Activated CD4-positive, CD25-positive, alpha-beta regulatory T cell treated with anti-CD3 and anti-CD28 coated beads, Interleukin-2, amount 50 U/mL, for 72 hours (primary cell): ENCODE measurements around the gene ABCA8.

ENCODE experiments used
- DNase-seq: peaks from one replicate; pipeline ENCODE4 v3.0.0; 2021

Gene ABCA8

DNA sequence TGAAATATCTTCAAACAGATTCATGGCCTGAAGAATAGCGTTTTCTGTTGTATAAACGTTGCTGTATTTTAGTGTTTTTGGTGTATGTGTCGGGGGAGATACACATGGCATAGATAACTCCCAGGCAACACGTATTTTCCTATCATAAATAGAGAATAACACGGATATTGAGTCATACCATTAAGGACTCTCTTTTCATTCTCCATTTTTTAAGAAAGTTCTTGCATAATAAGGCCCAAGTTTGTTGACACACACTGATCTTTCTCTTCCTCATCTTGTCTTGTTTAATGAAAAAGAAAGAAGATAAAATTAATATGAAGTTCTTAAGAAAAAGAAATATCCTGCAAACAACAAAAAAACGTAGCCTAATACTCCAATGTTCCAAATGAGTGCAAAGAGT lies 13.4 kb downstream of the ABCA8 start:
- DNase-seq: no peak

DNA sequence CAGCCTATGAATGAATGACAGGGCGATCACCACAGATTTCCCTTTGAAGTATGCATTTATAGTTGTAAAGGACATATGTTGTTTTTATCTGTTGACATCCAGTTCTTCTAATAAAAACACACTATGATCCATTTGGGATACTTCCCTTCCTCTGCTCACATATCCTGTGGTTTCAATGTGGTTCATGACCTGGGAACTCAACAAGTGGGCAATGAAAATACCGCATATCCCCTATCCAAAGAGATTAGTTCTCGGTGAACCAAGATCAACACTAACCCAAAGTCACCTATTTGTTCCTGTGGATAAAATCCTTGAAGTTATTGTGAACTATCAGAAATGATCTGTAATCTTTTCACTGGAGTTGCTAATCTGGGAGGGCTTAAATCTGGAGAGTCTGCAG lies 16.0 kb downstream of the ABCA8 start:
- no peak for DNase-seq

DNA sequence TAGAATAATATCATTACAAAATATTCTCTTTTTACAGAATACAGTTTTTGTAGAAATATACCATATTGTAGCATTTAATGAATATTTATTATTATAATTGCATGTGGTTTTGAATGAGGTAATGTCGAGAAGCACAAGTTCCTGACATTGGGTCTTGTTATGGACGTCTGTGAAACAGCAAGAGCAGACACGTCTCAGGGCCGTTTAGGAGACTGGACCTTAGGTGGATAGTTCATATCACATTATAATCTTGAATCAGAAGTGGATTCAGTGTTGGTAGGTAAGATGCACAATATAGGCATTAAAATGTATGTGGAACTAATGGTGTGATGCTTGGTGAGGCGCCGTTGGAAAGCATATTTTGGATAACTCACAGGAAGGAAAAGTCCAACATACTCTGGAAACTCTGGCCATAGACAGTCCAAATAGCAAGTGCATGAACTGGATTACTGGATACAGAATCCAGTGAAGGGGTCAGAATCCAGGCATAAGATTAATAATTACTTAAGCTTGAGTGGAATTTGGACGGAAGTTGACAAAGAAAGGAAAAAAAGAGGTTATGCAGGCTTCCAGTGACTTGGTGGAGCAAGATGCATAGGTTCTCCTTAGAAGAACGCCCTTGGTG lies 17.2 kb downstream of the ABCA8 start:
- DNase-seq: no peak

DNA sequence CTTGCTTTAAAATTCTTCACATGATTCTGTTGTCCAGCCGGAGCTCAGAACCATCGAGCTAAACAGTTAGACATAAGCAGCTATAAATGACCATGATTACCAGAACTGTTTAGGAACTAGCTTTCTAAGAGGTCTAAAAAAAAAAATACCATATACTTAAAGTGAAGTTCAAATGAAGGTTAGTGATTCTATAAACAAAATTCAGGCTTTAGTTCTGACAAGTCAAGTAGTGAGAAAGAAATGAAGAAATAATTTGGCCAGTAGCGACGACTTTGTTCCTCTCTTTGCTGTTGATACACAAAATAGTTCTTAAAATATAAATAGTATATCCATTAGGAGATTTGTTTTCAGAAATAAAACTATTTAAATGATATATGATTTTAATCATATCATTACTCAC lies 27.7 kb downstream of the ABCA8 start:
- no peak for DNase-seq

DNA sequence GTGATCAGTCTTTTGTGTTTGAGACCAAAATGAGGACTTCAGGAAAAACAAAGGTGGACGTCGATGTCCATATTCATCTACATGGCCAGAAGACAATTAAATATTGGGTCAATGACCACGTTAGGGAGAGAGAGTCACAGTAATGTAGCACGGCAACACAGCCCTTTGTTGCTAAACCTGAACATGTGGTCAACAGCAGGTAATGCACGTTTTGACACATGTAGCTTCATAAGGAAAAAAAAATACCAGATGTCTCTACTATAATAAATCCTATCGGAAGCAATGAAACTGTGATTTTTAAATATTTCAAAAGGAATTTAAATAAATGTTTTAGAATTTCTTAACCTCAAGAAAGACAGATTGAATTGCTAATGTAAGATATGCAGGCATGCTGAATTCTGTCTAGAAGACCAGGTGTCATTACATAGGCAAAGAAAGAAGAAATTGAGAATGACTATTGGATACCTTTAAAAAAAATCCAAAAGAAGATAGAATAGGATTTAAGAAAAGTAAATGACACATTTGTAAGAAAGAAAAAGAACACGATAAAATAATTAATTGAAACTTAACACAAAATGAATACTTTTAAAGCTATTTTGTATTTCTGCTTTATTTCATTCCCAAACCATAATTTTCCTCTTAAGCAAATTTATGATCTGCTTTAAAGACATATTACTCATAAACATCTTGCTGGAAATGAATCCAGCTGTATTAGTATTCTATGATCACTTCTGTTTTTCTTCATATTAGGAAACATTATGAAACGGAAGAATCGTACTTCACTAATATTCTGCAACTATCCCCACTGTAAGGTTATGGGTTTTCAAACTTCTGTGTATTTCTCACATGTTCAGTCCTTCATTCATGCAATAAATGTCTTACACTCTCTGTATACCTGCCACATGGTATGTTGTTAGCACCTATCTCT lies 30.1 kb downstream of the ABCA8 start:
- DNase-seq: no peak

DNA sequence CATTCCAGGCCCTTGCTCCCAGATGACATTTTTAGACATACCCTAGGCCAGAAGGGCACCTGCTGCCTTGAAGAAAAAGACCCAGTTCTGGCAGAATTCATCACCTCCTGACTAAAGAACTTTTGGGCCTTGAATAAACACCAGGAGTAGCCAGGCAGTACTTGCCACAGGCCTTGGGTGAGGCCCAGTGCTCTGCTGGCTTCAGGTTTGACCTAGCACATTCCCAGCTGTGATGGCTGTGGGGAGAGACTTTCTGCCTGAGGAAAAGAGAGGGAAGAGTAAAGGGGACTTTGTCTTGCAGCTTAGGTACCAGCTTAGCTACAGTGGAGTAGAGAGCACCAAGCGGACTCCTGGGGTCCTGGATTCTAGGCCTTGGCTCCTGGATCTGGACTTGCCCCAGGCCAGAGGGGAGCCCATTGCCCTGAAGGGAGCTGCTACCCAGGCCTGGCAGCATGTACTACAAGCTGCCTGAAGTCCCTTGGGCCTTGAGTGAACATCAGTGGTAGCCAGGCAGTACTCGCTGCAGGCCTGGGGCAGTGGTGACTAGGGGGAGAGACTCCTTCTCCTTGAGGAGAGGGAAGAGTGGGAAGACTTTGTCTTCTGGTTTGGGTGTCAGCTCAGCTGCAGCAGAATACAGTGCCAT lies 44.3 kb downstream of the ABCA8 start:
- DNase-seq: no peak

DNA sequence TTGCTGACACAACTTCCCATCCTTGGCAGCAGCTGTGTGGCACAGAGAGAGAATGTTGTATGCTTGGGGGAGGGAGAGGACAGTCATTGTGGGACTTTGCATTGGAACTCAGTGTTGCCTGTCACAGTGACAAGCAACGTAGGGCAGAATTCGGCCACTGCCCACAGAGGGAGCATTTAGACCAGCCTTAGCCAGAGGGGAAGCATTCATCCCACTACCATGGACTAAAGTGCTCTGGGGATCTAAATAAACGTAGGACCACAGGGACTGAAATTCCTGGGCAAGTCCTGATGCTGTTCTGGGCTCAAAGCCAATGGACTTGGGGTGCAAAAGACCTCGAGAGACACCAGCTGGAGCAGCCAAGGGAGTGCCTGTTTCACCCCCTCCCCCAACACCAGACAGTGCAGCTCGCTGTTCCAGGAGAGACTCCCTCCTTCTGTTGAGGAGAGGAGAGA lies 44.9 kb downstream of the ABCA8 start:
- no peak for DNase-seq

DNA sequence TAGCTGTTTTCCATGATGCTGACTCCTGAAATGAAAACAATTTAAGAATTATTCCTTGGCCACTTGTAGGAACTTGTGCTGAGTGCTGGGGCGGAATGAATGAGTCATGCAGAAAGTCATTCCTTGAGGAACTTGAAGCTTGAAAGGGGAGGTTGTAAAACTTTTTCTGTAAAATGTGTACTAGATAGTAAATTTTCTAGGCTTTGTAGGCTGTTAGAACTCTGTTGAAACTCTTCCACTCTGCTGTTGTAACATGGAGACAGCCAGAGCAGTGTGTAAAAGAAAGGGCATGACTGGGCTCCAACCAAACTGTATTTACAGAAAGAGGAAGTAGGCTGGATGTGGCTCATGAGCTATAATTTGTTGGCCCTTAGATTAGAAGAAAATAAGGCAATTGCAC lies 46.1 kb downstream of the ABCA8 start:
- DNase-seq: no peak

DNA sequence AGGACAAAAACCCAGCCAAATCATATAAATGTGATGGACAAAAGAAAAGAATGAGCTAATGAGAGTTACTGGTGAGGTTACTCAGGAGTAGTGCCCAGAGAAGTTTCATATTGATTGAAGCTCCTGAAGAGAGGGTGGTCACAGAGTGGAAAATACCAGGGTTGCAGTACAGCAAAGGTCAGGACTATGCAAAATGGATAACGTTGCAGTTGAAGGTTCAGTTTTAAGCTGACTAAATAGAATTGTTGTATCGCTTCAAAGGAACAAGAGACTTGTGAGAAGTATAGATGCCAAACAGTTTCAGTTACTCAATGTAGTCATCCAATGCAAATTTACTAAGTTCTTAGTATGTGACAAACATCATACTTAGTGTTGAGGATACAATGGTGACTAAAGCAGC lies 47.1 kb downstream of the ABCA8 start:
- no peak for DNase-seq

DNA sequence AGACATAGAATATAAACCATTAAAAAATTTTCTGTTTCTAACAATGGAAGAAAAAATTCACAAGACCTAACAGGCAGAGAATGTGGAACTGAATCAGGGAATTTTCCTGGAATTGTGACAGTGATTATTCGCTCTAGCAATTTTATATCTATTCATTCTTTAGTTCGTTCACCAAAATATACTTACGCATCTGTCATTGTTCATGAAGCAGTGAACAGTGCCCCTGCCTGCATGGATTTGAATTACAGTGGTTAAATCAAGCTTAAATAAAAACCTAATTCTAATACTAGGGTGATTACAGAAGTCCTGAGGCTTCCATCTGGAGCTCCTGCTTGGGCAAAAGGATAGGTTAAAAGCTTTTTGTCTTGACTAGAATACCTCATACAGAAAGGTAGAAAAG lies 48.6 kb downstream of the ABCA8 start:
- DNase-seq: no peak

DNA sequence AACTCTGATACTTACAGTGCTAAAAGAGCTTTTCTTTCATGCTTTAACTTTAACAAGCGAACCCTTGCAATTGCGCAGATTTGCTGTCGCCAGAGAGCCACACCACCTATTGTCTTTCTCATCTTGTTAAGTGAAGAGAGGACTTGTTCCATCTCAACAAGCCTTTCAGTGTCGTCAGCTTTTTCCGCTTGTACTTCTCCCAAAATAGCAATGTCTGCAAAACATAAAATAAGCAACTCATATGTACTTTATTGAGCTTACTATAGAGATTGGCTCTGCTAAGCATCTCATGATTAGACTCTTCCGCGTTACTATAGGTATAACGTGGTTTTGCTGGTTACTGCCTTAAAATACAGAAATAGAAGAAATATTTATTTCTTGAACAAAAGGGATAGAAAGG lies 51.9 kb downstream of the ABCA8 start:
- no peak for DNase-seq

DNA sequence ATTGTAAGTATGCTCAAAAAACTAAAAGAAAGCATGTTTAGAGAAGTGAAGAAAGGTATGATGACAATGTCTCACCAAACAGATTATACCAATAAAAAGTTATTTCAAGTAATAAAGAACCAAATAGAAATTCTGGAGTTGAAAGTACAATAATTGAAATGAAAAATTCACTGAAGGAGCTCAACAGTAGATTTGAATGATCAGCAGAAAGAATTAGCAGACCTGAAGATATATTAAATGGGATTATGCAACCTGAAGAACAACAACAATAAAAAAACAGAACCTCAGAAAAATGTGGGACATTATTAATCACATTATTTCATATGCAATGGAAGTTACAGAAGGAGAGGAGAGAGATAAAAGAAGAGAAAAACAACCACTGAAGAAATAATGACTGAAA lies 57.6 kb downstream of the ABCA8 start:
- DNase-seq: no peak

DNA sequence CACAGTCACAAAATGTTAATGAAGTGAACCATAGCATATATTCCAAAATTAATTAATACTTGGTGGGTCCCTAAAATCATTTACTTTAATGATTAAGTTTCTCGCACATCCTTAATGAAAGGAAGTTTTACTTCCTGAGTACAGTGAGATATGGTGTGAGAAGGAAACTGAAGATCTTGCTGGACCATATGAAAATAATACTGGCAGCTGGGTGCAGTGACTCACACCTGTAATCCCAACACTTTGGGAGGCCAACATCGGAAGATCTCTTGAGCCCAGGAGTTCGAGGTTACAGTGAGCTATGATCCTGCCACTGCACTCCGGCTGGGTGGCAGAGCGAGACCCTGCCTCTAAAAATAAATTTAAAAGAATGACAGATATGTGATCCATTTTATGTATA lies 62.5 kb downstream of the ABCA8 start:
- DNase-seq: no peak

DNA sequence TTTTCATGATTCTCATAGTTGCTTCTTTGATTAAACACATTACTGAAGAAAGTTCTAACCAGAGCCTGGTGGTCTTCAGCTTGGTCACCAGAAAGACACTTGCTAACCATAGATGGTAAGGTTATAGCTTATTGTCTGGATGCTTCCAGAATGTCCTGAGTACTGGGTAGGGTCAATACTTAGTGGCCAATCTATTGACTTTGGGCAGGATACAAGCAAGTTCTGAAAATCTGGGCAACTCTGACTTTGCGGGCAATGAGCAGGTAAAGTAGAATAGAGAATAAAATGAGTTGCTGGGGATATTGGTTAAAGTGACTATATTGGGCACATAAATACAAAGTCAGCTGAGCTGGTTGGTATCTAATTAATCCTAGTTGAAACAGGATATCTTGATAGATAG lies 63.0 kb downstream of the ABCA8 start:
- no peak for DNase-seq

DNA sequence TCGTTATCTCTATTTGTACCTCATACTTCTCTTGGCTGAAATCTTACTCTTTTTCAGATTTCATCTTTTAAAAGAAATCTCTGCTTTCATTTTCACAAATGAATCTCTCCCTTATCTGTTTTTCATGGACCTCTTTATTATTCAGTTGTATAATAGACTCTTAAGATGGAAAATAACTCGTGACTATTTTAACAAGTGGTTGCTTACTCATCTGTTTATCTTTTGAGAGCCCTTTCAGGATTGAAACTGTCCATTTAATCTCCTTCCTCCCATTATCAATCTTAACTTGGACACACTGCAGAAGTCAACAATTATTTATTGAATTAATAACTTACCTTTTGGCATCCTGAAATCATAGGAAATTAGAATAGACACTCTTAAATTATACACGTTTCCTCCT lies 68.8 kb downstream of the ABCA8 start:
- DNase-seq: no peak

DNA sequence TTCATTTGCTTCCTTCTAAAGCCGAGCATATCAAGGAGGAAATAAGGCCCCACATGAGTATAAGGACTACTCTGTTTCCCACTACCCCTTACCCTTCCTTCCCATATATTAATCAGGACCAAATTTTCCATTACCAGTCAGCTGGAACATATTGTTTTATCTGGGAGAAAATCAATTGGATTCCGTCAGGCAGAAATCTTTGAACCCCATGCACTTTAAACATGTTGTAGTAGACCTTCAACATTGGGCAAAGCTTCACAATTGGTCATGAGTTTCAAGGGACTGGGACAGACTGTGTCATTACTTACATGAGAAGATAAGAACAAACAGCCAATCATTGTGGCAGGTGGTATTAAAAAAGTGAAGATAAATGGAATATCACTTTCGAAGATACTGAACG lies 70.3 kb downstream of the ABCA8 start:
- no peak for DNase-seq

DNA sequence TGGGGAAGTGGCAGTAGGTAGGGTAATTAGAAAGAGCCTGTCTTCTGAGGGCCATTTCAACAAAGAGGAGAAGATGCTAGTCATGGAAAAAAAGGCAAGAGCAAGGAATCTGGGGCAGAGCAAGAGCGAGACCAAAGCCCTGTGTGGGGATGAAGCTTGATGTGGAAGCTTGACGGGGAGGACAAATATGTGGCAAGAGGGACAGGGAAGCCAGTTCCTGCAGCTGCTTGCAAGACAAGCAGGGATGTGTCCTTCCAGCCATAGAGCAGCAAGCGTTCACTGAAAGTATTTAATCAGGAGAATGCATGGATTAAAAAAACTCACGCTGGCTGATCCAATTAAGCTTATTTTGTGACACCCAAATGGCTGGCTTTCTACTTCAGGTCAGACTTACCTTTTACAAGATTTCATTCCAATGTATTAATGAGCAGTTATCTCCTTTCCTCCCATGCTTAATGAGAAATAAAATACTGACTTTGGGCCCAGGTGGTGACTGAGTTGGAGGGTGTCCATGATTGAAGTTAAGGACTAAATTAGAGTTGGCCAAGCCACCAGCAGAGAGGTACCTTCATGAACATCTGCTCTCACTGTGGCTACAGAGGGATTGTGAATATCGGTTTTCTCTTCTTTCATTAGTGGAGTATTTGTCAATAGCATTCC lies 76.8 kb downstream of the ABCA8 start:
- DNase-seq: no peak

DNA sequence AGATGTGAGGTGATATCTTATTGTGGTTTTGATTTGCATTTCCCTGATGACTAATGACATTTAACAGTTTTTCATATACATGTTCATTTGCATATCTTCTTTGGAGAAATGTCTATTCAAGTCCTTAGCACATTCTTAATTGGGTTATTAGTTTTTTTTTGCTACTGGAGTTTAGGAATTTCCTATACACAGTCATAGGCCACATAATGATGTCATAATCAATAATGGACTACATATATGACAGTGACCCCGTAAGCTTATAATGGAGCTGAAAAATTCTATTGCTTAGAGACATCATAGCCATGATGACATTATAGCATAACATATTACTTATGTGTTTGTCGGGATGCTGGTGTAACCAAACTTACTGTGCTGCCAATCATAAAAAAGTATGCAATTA lies 83.7 kb downstream of the ABCA8 start:
- DNase-seq: no peak

DNA sequence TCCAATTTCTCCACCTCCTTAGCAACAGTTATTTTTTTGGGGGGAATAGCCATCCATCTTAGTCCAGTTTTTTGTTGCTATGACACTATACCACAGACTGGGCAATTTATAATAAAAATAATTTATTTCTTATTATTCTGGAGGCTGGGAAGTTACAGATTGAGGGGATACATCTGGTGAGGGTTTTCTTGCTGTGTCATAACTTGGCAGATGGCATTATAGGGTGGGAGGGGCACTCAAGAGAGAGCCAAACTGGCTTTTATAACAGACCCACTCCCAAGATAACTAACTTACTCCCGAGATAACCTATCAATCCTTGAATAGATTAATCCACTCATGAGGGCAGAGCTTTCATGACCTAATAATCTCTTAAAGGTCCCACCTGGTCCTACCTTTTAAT lies 84.2 kb downstream of the ABCA8 start:
- DNase-seq: no peak

DNA sequence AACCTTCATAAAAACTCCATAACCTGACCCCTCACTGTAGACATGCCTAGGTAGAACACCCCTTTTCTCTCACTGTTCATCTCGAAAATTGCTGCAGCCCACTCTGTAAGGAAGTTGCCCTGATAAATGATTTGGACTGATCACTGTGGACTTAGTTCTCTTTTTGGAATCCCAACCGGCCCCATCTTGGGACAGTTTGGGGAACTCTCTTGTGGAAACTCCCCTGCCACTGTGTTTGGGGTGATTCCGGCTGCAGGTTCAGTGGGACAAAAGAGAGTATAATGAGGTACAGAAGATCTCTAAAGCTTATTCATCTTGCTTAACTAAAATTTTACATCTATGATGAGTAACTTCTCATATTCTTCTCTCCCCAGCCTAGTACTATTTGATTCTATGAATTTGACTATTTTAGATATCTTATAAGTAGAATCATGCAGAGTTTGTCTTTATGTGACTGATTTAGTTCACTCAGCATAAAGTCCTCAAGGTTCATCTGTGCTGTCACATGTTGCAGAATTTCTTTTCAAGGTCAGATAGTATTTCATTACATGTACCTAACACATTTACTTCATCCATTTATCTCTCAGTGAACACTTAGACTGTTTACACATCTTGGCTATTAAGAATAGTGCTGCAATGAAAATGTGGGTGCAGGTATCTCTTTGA lies 84.9 kb downstream of the ABCA8 start:
- no peak for DNase-seq

DNA sequence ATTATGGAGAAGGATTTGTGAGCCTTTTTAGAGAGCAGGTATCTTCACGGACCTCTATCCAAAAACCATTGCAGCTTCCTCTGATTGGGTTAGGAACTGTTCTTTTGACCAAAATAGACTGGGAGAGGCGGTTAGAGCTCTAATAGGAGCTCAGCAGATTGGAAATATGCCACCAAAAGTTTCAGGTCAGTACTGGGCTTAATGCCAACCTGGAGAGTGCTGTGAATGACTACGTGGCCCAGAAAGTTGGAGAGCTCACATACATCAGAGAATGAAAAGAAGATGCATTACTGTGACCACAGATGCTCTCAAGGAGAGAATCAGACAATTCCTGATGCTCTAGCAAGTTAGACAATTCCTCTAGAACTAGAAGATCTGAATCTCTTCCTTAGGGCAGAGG lies 86.5 kb downstream of the ABCA8 start:
- no peak for DNase-seq

DNA sequence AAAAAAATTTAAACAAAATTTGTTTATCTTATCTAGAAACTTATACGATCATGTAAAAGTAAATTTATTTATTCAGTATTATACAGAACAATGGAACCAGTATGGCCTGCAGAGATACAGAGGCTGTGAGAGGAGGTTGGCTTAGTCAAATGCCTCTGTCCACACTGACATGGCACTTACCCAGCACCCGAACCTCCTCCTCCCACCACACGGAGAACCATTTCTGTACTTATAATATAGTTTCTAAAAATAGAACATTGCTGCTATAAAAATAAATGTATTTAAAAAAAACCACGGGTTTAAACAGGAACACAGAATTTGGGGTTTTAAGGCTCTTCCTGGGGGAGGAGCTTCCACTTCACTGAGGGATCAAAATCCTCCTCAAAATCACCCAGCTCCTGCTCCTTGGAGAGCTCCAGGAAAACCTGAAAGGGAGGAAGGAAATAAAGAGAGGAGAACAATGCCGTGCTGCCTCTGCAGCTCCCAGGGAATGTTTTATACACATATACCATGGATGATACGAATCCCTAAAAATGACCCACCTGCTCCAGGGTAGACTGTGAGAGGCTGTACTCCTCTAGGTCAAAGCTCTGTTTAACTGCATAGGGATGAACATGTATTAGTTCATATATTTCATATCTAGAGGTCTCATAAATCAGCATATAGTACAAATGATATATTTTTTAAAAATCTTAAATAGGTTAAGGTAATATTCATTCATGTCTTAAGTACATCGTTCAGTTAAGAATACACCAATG lies 87.3 kb downstream of the ABCA8 start:
- DNase-seq: no peak
